MM.1S (cell line): ENCODE measurements around the gene ZNF789.

ENCODE experiments used
- EZH2 ChIP-seq: fragments of 300-600 bp; sonication (generic); optimal IDR thresholded peaks from 2 replicates; pipeline ENCODE3; 2017; ENCODE audit warnings: low read depth, mild to moderate bottlenecking, antibody characterized with exemption, low read length, mixed read lengths
- EZH2phosphoT487 ChIP-seq: fragments of 300-600 bp; sonication (generic); IDR thresholded peaks from 2 replicates; pipeline ENCODE4 v1.6.1; 2018; ENCODE audit warnings: antibody characterized with exemption, low read length
- TF ChIP-seq, protein P1 (sequence below): fragments of 300-600 bp; sonication (generic); IDR thresholded peaks from 2 replicates; pipeline ENCODE4 v1.5.1; 2016; ENCODE audit warnings: antibody characterized with exemption, low read length, mixed read lengths

DNA sequence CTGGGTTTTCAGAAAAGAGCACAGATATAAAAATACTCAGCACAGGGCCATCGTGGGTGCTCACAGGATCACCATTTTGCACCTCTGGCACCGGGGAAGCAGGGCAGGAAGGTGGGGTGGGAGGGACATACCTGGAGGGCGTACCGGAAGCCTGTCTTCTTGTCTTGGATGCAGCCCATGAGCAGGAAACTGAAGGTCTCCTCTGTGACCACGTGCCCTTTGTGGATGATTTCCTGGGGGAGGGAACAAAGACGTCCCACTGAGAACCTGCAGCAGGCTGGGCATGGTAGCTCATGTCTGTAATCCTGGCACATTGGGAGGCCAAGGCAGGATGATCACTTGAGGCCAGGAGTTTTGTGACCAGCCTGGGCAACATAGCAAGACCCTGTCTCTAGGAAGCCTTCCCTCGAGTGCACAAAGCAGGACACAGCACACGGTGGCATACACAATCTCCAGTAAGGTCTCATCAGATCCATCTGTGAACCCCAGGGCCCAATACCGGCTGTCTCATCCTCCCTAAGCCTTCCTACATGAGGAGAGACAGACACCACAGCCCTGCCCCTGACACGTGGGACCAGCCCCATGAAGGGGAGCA is 43.6 kb upstream of the ZNF789 start:
- TF ChIP-seq, protein P1, sequence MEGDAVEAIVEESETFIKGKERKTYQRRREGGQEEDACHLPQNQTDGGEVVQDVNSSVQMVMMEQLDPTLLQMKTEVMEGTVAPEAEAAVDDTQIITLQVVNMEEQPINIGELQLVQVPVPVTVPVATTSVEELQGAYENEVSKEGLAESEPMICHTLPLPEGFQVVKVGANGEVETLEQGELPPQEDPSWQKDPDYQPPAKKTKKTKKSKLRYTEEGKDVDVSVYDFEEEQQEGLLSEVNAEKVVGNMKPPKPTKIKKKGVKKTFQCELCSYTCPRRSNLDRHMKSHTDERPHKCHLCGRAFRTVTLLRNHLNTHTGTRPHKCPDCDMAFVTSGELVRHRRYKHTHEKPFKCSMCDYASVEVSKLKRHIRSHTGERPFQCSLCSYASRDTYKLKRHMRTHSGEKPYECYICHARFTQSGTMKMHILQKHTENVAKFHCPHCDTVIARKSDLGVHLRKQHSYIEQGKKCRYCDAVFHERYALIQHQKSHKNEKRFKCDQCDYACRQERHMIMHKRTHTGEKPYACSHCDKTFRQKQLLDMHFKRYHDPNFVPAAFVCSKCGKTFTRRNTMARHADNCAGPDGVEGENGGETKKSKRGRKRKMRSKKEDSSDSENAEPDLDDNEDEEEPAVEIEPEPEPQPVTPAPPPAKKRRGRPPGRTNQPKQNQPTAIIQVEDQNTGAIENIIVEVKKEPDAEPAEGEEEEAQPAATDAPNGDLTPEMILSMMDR = no peak
- TF ChIP-seq EZH2phosphoT487 (no peak), EZH2 (no peak)
